Stimulated activated CD4-positive, alpha-beta T cell treated with anti-CD3 and anti-CD28 coated beads, Interleukin-12 subunit alpha, Interleukin-12 subunit beta, amount 100 ng/mL, for 24 hours (primary cell): ENCODE results near the gene IBA57.

Experiments
- DNase-seq, 2 experiments: peaks; one replicate each; pipeline ENCODE4 v3.0.0-alpha.2; 2020; ENCODE audit warnings: low read depth in 2 of 2

The IBA57 gene

GRCh38 chr1:228190182-228190581 is 24.6 kb downstream of the IBA57 start:
- no peak for DNase-seq

- no peak for DNase-seq
Measured at GRCh38 chr1:228190778-228191177, 25.2 kb downstream of the IBA57 start.

GRCh38 chr1:228194436-228194835 is 28.8 kb downstream of the IBA57 start:
- DNase-seq: no peak

- no peak for DNase-seq
Measured at GRCh38 chr1:228194921-228195812, 29.6 kb downstream of the IBA57 start.

- DNase-seq: no peak
Measured at GRCh38 chr1:228197555-228198147, 32.0 kb downstream of the IBA57 start.

GRCh38 chr1:228198977-228199590 is 33.5 kb downstream of the IBA57 start:
- no peak for DNase-seq

- no peak for DNase-seq
Measured at GRCh38 chr1:228204958-228205357, 39.4 kb downstream of the IBA57 start.

- DNase-seq: no peak
Measured at GRCh38 chr1:228205526-228206436, 40.2 kb downstream of the IBA57 start.

GRCh38 chr1:228206582-228207351 is 41.2 kb downstream of the IBA57 start:
- DNase-seq: no peak

GRCh38 chr1:228207381-228207810 is 41.8 kb downstream of the IBA57 start:
- no peak for DNase-seq

GRCh38 chr1:228207851-228208821 is 42.5 kb downstream of the IBA57 start, which contains the start of gene OBSCN:
OBSCN (plus strand) TSS chr1:228208044; CDS start chr1:228211784, 3,740 bp downstream.
- DNase-seq: no peak

GRCh38 chr1:228208831-228209551 is 43.4 kb downstream of the IBA57 start:
- DNase-seq: no peak

- DNase-seq: no peak
Measured at GRCh38 chr1:228209657-228210056, 44.1 kb downstream of the IBA57 start.

- DNase-seq: no peak
Measured at GRCh38 chr1:228210076-228210651, 44.6 kb downstream of the IBA57 start.

GRCh38 chr1:228210712-228211530 is 45.3 kb downstream of the IBA57 start:
- DNase-seq: no peak

- DNase-seq: no peak
Measured at GRCh38 chr1:228211531-228212414, 46.2 kb downstream of the IBA57 start.
